ENCODE data around the gene TAP1.

GRCh38 chr6:32847795-32848194 is 5.7 kb downstream of the TAP1 start:
- TF ChIP-seq CTCF (conservative IDR thresholded peaks at IDR 0.05; ENCODE audit: low read depth, low read length): no peak
- no peak for TF ChIP-seq RFX5 (IDR thresholded peaks at IDR 0.05; ENCODE audit: low read depth, low read length)
- TF ChIP-seq POLR2A (IDR thresholded peaks at IDR 0.05; ENCODE audit: low read depth, low read length): no peak
- TF ChIP-seq CEBPB (IDR thresholded peaks at IDR 0.05; ENCODE audit: low read depth, low read length): no peak
- no peak for TF ChIP-seq BHLHE40 (IDR thresholded peaks at IDR 0.05; ENCODE audit: low read depth, low read length)
- no peak for TF ChIP-seq FOS (IDR thresholded peaks at IDR 0.05; ENCODE audit: low read depth, low read length)
- no peak for TF ChIP-seq RCOR1 (IDR thresholded peaks at IDR 0.05; ENCODE audit: insufficient replicate concordance, low read length)
- no peak for TF ChIP-seq MAZ (IDR thresholded peaks at IDR 0.05; ENCODE audit: borderline replicate concordance, low read depth, low read length)
- TF ChIP-seq RAD21 (IDR thresholded peaks at IDR 0.05; ENCODE audit: low read length): no peak
- TF ChIP-seq MAFK (IDR thresholded peaks at IDR 0.05; ENCODE audit: low read depth, low read length): no peak
- no peak for TF ChIP-seq USF2 (IDR thresholded peaks at IDR 0.05; ENCODE audit: low read depth, low read length)
